CD4-positive, alpha-beta T cell treated with Interleukin-12 subunit alpha and Interleukin-12 subunit beta, for 1 hour (primary cell): ENCODE results near the gene KRT222.

ENCODE experiments used
- DNase-seq: peaks from one replicate; pipeline ENCODE4 v3.0.0-alpha.2; 2020

Gene KRT222

GRCh38 chr17:40651939-40652338 lies 13.0 kb downstream of the KRT222 start:
- no peak for DNase-seq

DNA sequence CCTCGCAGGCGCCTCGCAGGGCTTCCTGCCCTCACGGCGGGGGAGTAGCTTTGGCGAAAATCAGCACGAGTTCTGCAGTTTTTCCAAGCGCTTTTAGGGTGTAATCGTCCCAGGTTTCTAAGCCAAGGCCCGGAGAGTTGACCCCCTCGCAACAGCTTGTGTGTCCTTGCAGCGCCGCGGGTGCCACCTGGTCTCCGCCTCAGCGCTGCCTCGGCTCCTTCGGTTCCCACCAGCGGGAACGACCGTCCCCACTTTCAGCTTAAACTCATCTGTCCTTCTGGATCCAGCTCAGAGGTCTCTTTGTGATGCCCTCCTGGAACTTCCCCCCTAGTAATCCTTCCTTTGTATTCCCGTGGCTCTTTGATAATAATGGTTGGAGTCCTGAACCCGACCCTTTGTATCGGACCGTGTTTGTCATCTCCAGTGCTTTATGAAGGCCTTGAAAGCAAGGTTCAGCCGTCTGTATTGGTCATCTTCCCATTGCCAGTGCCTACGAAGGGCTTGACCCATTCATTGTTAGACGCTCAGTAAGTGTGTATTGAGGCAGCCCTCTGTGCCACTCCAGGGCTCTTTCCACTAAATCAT lies 16.5 kb downstream of the KRT222 start:
- DNase-seq, result no peak

- peak; percentile 82 for DNase-seq
Observed at GRCh38 chr17:40647624-40648383, 17.2 kb downstream of the KRT222 start, which contains the start of gene SMARCE1. TSS of gene SMARCE1 (minus strand) at chr17:40647818. CDS start at chr17:40645802, 2,016 bp downstream.

GRCh38 chr17:40646791-40647623 lies 18.0 kb downstream of the KRT222 start:
- DNase-seq, result no peak

- no peak for DNase-seq
Observed at GRCh38 chr17:40645943-40646342, 19.0 kb downstream of the KRT222 start.

GRCh38 chr17:40645291-40645690 lies 19.7 kb downstream of the KRT222 start:
- DNase-seq, result no peak

DNA sequence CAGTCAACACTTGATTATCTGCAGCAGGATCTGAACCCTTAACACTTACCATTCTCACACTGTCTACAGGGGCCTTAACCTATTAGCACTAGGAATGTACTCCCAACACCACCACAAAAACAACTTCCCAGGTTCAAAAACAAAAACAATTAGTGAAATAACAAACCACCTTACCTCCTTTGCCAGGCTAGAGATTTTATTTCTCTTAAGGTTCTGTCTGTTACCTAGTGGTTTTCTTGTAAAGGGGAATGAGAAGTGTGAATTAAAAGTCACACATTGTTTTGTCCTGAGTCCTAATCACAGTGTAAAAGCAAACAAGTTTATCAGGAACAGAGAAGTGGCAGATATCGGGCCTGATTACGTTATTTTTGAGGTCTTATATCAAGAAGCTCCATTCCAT lies 27.0 kb downstream of the KRT222 start:
- no peak for DNase-seq

DNA sequence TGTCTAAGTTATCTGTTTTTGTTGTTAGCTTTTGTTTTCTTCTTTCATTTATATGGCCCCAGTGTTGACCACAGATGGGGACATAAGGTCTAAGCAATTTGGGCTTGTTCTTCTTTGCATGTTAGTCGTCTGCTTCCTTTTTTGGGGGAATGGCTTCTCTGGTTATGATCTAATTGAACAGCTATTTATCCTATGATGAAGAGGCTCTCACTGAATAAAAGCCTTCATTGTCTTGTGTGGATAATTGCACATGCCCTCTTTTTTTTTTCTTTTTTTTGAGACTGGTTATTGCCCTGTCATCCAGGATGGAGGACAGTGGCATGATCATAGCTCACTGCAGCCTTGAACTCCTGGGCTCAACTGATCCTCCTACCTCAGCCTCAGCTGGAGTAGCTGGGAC lies 31.1 kb downstream of the KRT222 start:
- no peak for DNase-seq

- DNase-seq, result no peak
Observed at GRCh38 chr17:40632216-40632615, 32.8 kb downstream of the KRT222 start.

DNA sequence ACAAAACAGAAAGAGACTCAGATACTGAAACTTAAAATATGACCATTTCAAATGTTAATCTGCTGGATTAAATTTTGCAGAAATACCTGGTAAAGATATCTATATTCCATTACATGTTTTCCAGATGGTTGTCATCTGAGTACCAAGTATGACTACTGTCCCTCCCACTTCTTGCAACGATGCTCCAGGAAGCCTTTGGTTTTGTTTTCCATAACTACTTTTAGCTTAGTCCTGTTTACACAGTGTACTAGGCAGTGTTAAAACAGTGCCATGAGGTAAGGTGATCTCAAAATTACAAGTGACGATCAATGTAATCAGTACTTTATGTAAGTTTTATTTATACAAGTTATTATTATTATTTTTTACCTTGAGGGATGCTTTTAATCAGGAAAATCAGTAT lies 35.1 kb downstream of the KRT222 start:
- no peak for DNase-seq

GRCh38 chr17:40625311-40625710 lies 39.7 kb downstream of the KRT222 start:
- DNase-seq, result no peak

DNA sequence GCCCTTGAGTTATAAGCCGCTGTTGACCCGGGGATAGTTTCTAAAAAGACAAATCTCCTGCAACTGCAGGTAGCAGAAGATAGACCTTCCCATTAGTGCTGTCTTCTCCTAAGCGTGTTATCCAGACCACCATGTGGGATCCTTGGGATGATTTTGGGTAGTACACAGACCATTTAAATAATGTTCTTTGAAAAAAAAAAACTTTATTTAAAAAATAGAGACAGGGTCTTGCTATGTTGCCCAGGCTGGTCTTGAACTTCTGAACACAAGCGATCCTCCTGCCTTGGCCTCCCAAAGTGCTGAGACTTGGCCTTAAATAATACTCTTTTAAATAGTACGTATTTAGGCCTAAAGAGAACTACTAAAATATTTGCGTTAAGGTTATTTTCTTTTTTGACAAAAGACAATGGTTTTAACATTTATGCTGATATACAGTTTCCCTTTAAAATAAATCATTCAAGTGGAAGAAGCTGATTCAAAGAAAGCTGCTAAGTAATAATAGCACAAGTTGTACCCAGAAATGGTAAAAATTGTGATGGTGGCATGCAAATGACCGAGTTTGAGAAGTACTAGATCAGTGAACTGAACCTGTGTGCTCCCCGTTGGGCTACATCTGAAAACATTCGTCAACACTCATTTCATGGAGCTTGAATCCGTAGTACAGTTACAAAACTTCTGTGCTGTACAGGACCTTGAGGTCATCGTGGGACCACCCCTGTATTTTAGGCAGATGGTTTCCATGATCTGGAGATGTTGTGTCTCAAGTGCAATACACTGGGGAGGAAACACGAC lies 41.4 kb downstream of the KRT222 start:
- no peak for DNase-seq

DNA sequence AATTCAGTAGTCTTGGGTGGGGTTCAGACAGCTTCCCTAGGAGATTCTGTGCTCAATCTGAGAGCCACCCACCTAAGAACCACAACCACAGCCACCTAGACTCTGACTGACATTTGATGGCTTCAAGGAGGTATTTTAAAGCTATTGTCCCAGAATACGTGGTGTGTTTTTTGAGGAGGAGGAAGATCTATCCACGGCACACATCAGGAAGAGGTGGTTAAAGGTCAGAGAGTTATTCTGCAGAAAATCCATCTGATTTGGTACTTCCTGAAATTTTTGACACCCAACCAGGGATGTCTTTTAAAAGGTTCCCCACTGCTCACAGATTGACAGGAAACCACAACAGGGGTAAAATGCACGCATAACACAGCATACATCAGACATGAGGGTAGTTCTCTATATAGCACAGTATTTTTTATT lies 42.5 kb downstream of the KRT222 start:
- DNase-seq, result no peak

- DNase-seq, result no peak
Observed at GRCh38 chr17:40621578-40621977, 43.4 kb downstream of the KRT222 start.

DNA sequence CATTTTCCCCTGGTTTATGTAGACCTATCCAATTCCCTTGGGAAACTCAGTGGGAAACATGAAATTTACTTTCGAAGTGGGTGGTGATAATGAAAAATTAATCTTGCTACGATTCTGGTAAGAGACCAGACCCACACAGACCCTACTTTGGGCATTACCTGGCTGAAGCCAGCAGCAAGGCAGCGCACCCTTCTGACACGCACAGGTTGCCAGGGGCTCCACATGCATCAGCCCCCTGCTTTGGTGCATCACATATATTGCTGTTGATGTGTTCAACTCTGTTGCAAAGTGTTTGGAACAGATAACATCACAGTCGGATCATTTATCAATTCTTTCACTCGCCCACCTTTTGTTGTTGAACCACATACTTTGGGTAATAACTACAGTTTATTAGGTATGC lies 44.0 kb downstream of the KRT222 start:
- no peak for DNase-seq

- DNase-seq, result no peak
Observed at GRCh38 chr17:40618754-40619625, 46.0 kb downstream of the KRT222 start.

- no peak for DNase-seq
Observed at GRCh38 chr17:40617678-40618240, 47.2 kb downstream of the KRT222 start.

GRCh38 chr17:40616592-40616991 lies 48.4 kb downstream of the KRT222 start:
- no peak for DNase-seq

GRCh38 chr17:40615841-40616476 lies 49.0 kb downstream of the KRT222 start:
- no peak for DNase-seq

DNA sequence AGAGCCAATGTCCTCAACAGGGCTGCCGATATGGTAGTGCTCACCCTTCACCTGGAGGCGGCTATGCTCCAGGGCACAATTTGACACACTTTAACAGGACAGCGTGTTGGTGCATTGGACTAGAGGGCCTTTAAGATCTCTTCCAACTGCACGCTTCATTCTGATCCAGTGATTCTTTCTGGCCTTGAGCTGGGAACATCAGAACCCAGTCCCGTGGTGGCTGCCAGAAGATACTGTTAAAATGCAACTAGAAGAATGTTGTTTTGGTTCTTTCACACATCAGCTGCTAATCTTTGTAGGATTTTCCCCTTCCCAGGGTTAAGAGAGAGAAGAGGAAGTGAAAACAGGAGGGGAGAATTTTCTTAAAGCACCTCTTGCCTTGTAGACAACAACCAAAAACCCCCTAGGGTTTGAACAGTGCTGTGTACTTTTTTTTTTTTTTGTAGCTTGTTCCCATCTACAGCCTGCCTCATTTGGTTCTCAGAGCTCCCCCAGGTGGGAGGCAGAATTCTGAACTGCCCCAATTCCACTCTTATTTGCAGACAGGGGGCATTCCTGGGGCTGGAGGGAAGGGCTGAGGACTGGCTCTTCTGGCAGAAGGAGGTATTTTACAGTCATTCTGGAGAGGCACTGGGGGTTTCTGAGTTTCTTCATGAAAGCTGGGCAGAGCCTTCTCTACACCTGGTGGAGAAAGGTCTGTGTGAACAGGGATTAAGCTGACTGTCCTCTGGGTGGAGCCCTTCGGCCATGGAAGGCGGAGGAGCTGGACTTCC lies 49.7 kb downstream of the KRT222 start:
- DNase-seq, result peak; percentile 65
